Measurements from ENCODE around the gene CPVL.

DNA sequence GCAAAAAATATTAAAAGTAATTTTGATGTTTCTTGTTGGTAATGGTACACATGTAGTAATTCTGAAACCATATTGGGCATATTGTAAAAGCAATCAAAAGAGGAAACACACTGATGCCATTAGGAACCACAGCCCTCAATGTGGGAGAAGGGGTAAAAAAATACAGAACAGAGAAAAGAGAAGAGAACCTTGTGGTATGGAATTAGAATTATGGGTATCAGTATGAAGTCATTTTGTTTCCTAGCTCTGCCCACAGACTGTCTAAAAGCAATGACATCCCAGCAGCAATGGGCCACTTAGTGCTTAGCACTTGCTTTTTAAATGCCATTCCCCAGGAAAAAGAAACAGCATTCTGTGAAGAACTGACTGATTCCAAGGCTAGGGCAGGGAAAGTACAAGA lies 61.5 kb downstream of the CPVL start:
- TF ChIP-seq, protein P1, sequence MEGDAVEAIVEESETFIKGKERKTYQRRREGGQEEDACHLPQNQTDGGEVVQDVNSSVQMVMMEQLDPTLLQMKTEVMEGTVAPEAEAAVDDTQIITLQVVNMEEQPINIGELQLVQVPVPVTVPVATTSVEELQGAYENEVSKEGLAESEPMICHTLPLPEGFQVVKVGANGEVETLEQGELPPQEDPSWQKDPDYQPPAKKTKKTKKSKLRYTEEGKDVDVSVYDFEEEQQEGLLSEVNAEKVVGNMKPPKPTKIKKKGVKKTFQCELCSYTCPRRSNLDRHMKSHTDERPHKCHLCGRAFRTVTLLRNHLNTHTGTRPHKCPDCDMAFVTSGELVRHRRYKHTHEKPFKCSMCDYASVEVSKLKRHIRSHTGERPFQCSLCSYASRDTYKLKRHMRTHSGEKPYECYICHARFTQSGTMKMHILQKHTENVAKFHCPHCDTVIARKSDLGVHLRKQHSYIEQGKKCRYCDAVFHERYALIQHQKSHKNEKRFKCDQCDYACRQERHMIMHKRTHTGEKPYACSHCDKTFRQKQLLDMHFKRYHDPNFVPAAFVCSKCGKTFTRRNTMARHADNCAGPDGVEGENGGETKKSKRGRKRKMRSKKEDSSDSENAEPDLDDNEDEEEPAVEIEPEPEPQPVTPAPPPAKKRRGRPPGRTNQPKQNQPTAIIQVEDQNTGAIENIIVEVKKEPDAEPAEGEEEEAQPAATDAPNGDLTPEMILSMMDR (conservative IDR thresholded peaks at IDR 0.05 in 1 of 2, IDR thresholded peaks at IDR 0.05 in 1 of 2; ENCODE audit: low read depth in 1 of 2, low read length in 2 of 2): no peak
- no peak for TF ChIP-seq EZH2 (IDR thresholded peaks at IDR 0.05; ENCODE audit: low read length, missing control alignments)

All from fibroblast of lung (primary cell).